NCI-H1092 treated with DMSO at 0.1 percent for 48 hours (cell line): Measurements from ENCODE around the gene BRPF3.

Experiments
- DNase-seq: peaks from one replicate; lab custom pipeline; 2025; lab: John Stamatoyannopoulos, UW

BRPF3 gene

DNA sequence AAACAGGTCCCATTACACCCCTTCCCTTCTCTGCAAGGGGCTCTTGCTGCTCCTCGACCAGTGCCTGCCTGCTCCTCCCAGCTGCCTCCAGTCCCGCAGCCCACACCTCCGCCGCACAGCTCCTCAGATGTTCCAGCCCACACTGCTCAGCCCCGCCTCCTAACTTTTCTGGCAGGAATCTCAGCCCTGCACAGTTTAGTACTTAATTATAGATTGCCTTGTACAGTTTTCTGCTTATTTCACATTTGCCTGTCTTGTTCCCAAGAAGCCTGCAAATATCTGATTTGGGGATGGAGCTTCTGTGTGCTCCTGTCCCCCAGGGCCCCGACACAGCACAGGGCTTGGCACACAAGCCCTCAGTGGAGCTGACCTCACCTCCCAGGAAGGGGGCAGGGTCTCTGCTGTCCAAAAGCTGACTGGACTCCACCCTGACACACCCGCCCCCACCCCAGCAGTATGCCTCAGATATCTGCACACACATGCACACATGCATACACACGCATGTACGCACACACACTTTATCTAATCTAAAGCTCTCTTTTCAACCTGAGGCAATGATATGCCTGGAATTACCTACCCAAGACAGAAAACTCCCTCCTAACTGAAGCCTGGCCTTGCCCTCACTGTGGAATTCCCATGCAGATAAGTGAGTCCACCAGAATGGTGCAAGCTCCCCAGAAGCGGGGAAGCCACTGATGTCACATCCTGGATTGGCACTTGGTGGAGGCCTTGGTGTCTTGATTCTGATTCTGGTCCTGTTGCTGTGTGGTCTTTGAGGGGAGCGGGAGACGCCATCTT, 72.1 kb downstream of the BRPF3 start:
- DNase-seq: no peak

DNA sequence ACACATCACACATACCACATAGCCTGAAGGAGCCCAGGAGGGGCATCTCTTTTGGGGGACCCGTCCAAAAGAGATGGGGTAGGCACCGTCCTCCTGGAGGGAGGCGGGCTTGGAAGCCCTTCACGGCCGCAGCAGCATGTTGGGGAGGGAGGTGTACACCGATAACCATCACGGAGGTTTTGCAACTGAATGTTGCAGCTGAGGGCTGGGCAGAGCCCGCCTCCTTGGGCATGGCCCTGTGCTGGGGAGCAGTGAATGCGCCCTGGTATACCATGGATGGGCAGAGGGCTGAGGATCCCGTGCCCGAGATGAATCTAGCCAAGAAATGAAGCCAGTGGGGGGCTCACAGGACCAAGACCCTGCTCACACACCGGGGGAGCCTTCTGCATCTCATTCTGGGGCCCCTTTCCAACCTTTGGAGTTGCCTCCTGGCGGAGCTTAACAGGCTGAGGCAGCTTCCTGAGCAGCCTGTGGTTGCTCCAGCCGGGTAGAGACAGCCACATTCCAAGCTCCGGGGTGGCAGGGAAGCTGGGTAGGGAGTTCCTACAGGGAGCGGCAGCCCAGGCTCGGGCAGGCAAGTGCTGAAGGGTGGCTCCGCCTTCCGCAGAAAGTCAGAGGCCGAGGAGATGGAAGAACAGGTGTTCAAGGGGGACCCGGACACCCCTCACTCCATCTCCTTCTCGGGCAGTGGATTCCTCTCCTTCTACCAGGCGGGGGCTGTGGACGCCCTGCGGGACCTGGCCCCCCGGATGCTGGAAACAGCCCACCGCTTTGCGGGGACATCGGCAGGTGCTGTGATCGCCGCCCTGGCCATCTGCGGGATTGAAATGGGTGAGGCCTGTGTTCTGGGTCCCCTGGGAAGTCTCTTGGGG, 73.5 kb downstream of the BRPF3 start, which contains the start of gene PNPLA1:
PNPLA1 (plus strand) TSS at position 227 of the 872 bp plus-strand sequence; CDS start at position 627, 400 bp downstream.
- no peak for DNase-seq

DNA sequence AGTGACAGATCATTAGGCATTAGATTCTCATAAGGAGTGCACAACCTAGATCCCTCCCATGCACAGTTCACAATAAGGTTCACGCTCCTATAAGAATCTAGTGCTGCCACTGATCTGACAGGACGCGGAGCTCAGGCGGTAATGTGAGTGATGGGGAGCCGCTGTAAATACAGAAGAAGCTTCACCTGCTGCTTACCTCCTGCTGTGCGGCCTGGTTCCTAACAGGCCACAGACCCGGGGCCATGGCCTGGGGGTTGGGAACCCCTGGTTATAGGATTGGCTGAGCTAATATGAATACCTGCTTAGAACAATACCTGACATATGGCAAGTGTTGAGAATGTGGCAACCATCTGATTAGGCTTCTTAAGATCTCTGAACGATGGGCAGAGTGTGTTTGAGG, 75.7 kb downstream of the BRPF3 start:
- DNase-seq: no peak

DNA sequence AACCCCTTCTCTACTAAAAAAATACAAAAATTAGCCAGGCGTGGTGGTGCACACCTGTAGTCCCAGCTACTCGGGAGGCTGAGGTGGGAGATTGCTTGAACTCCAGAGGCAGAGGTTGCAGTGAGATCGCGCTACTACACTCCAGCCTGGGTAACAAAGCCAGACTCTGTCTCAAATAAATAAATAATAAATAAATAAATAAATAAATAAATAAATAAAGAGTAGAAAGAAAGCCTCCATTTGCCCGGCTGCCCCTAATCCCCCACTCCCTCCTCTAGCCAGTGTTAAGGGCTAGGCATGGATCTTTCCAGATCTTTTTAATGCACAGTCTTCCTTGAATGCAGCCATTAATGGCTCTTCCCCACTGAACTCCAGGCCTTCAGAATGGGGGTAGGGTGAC, 76.5 kb downstream of the BRPF3 start:
- DNase-seq: no peak

DNA sequence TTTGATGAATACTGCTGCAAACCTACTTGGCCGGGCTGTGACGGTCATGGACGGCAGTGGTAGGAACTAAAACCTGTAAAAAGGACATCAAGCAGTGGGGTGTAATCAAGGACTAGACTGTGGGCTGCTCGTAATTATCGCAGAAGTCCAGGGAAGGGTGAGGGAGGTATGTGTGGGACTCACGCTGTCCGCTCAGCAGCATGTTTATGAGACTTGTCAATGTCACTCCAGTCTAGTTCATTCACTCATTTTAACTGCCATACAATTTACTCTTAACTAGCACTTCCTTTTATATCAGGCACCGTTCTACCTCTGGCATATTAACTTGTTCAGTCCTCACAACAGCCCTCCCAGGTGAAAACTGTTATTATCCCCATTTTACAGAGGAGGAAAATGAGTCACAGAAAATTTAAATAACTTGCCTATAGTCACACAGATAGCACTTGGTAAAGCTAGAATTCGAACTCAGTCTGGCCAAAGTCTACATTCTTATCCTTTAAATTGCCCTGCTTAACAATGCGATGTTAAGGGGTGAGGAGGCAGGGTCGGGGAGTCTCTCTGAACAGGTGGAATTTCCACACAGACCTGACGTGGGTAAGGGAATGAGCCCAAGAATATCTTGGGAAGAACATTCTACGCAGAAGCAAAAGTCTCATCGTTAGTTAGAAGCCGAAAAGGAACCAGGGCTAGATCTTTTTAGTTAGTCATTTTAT, 77.4 kb downstream of the BRPF3 start:
- DNase-seq: no peak

DNA sequence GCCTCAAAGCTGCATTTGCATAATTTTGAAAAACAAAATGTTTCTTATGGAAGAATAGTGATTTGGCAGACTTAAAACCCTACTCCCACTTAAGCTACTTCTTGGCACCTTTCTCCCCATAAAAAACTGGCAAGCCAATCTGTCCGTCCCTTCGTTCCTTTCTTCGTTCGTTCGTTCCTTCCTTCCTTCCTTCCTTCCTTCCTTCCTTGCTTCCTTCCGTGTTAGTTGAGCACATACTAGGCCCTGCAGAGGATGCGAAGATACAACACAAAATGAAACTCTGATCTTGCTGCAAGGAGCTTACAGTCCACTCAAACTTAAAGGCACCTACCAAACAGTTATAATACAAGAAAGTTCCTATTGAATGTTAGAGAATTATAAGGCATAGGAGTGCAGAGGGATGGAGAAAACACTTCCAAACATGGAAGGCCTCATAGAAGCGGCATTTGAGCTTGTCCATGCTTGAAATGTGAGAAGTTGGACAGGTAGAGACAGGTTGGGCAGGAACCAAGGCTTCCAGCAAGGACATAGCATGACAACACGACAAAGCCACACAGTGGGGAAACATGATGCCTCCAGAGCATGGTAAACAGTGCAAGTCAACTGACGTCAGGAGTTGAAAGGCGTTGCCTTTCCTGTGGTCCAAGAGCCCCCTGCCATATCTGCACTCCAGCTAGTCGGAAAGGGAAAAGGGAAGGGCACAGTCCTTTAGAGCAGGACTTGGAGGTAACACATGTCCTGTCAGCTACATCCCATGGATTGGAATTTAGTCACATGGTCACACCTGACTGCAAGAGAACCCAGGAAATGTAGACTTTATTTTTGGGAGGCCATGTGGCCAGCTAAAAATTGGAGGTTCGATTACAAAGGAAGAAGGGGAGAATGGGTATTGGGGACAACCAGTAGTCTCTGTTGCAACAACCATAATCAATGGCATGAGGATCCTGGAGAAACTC, 80.3 kb downstream of the BRPF3 start:
- no peak for DNase-seq

DNA sequence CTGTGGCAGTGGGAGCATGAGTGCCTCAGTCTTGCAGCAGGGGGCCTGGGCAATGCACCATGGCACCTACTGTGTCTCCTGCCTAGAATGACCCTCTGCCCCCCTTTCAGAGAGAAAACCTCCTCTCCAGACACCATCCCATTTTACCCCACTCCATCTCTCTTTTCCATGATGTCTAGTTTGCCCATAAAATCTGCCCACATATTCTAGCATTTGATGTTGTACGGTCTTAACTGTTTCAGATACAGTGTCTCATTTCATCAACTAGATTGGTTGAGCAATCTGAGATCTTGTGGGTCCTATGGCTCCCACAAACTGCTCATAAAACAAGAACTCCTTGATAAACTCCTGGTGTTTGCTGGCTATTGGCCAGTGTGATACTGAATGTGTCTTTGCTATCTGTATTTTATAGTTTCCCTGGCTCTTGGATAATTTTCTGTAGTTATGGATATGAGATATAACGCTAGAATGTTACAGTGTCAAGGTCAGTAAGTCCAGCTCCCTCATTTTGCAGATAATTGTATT, 81.5 kb downstream of the BRPF3 start:
- no peak for DNase-seq

DNA sequence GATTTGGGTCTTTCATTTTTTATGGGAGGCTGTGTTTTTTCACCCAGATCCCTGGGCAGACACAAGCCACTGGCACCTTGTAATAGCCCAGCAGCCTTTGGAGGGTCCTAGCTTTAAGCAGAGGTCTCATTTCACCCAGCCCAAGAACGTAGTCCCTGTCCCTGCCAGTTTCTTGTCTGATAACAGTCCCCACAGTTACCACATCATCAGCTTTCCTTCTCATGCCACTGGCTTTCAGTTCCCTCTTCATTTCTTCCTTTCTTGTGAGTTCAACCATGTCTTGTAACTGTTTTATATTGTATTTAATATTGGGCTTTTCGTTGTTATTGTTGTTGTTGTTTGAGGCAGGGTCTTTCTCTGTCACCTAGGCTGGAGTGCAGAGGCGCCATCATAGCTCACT, 83.9 kb downstream of the BRPF3 start:
- DNase-seq: no peak

DNA sequence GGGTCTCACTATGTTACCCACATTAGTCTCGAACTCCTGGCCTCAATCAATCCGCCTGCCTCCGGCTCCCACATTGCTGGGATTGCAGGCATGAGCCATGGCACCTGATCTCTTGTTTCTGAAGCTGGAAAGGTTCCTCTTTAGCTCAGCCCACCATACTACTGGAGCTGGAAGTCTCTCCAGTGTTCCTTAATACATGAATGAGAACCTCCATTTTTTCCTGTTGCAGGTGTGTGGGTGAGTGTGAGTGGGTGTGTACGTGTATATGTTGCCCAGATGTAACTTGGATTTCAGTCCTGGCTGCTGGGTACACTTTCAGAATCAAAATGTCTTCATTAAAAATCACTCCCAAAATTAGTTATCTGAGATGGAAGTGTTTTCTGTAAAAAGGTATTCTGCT, 84.4 kb downstream of the BRPF3 start:
- DNase-seq: no peak
